CD4-positive, alpha-beta T cell treated with Interleukin-2 at 100 ng/mL for 4 hours (primary cell): Measurements from ENCODE around the gene DNHD1.

Experiments
- DNase-seq: peaks from one replicate; pipeline ENCODE4 v3.0.0-alpha.2; 2020; ENCODE audit warnings: low spot score

Gene DNHD1

GRCh38 chr11:6538456-6538855 is 41.4 kb downstream of the DNHD1 start:
- DNase-seq: no peak

DNA sequence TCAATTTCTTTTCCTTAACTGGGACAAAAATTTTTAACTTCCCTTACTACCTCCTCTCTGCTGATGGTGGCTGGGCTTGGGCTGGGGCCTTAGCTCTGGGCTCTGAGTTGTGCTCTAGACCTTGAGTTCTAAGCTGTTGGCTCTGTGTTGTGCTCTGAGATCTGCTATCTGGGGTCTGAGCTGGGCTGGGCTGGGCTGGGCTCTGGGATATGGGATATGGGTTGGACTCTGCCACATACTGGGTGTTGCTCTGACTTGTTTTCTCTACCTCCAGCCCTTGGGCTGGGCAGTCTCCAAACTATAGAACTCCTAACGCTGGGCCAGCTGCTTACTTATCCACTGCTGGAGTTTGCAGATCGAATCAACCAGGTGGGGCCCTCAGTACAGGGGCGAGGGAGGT is 41.9 kb downstream of the DNHD1 start:
- DNase-seq: no peak

GRCh38 chr11:6539748-6540268 is 42.7 kb downstream of the DNHD1 start:
- DNase-seq: no peak

- no peak for DNase-seq
Observed at GRCh38 chr11:6541356-6541755, 44.3 kb downstream of the DNHD1 start.

DNA sequence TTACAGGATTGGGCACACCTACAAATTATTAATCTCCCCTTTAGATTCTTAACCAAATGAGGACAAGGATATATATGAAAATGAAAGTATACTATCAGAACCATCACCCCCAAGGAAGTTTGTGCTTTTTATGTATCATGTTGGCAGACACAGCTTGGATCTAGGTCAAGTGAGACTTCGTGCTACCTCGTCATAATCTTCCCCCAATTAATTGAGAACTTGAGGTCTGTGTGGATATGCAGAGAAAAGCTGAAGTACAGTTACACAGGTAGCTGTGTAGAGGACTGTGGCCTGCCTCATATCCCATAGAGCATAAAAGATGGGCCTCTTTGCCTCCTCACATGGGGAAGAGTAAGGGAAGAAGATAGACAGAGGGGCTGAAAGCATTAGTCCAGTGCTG is 45.6 kb downstream of the DNHD1 start:
- no peak for DNase-seq

DNA sequence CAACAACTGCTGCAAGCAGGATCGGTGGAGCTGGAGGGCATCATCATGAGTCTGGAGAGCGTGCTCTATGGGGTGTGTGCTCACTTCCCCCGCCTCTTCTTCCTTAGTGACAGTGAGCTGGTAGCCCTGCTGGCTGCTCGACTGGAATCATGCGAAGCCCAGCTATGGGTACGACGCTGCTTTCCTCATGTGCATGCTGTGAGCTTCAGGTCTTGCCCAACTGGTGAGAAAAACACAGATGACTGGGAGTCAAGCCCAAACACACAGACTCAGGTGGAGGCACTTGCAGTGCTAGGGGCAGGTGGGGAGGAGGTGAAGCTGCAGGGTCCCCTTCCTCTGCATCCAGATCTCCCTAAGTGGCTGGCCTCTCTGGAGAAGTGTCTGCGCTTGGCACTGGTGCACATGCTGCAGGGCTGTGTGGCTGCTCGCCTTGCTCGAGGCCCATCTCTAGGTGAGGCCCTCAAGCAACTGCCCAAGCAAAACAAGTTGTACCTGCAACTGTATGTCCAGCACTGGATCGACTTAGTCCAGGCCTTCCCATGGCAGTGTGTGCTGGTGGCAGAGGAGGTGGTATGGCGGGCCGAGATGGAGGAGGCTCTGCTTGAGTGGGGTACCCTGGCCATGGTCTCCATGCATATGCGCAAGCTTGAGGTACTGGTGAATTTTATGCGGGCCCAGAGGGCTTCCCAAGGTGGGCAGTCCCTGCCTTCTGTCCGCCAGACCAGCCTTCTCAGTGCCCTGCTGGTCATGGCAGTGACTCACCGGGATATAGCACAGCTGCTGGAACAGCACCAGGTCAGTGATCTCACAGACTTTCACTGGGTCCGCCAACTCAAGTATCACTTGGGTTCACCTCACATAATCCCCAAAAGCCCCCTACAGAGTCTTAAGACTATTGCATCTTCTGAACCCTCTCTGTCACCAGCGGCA is 48.1 kb downstream of the DNHD1 start:
- DNase-seq: no peak

- no peak for DNase-seq
Observed at GRCh38 chr11:6545917-6546605, 49.0 kb downstream of the DNHD1 start.

DNA sequence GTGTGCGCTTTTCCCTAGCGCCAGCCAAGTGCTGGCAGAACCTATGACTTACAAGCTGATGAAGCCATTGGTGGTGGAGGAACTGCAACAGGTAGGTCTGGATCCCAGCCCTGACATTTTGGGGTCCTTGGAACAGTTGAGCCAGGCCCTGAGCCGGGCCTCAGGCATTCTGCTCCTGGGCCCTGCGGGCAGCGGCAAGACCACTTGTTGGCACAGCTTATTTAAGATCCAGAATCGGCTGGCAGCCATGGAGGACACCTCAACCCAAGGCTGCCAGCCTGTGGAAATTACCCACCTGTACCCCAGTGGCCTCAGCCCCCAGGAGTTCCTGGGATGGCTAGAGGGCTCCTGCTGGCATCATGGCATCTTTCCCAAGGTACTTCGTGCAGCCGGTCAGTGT is 49.7 kb downstream of the DNHD1 start:
- DNase-seq: no peak

DNA sequence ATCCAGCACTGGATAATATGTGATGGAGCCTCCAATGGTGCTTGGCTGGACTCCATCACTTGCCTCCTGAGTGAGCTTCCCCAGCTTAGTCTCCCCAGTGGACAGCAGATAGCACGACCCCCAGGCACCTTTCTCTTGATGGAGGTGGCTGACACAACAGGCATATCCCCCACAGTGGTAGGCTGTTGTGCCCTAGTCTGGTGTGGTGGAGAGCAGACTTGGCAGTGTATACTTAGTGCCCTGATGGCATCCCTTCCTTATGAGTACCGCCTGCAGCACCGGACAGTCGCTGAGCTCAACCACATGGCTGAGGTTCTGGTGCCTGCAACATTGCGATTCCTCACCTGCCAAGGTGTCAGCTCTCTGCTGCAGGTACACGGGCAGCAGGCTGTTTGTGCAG is 50.1 kb downstream of the DNHD1 start:
- DNase-seq: no peak

DNA sequence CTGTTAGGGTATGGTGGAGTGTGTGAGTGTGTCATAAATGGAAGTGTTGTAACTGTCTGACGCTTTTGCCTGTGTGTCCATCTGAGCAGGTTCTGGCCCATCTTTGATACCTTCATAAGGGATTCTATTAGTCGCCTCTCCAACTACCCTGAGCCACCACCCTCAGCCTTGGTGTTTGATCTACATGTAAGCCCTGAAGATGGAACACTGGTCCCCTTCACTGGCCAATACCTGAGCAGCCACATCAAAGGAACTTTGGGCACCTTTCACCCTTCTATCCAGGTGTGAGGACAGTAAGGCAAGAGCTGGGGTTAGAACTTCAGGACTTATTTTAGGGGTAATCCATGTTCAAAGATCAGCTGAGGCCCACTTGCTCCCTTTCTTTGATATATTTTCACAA is 51.0 kb downstream of the DNHD1 start:
- DNase-seq: no peak

DNA sequence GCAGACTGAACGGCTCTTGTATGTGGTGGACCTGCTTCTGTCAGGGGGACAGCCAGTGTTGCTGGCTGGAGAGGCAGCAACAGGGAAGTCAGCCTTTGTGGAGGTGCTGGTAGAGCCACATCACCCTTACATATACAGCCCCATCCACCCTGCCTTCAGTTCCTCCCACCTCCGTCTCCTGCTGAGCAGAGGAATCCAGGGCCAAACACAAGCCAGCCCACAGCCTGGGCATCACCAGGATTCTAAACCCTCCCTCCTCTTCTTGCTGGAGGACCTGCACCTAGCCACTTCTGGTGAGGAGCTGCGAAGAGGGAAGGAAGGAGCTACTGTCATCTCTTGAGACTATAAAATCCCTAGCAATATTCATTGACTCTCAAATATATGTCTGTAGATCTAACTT is 51.6 kb downstream of the DNHD1 start:
- no peak for DNase-seq

DNA sequence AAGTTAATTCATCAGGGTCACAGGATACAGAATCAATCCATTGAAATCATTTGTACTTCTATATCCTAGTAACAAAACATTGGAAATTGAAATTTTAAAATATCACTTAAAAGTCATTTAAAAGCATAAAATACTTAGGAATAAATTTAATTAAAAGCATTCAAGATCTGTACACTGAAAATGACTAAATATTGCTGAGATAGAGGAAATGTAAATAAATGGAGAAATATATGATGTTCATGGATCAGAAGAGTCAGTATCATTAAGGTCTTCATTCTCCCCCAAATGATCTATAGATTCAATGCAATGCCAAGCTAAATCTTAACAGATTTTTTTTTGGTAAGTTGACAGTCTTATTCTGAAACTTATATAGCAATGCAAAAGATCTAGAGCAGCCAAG is 56.6 kb downstream of the DNHD1 start:
- no peak for DNase-seq

GRCh38 chr11:6554828-6555706 is 58.0 kb downstream of the DNHD1 start:
- no peak for DNase-seq

GRCh38 chr11:6556139-6556949 is 59.3 kb downstream of the DNHD1 start:
- DNase-seq: no peak

DNA sequence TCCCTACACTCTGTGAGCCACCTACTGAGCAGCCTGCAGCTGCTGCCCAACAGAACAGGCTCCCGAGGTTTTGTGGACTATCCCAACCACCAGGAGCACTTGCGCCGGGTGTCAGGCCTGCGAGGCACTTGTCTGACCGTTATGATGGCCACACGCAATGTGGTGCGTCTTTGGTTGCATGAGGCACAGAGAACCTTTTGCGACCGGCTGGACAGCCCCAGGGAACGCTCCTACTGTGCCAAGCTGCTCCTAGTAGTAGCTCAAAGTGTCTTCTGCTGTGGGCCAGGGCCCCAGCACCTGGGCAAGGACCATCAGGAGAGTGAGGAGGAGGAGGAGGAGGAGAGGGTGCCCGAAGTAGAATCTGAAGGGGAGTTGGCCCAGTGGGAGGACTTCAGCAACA is 60.0 kb downstream of the DNHD1 start:
- no peak for DNase-seq

DNA sequence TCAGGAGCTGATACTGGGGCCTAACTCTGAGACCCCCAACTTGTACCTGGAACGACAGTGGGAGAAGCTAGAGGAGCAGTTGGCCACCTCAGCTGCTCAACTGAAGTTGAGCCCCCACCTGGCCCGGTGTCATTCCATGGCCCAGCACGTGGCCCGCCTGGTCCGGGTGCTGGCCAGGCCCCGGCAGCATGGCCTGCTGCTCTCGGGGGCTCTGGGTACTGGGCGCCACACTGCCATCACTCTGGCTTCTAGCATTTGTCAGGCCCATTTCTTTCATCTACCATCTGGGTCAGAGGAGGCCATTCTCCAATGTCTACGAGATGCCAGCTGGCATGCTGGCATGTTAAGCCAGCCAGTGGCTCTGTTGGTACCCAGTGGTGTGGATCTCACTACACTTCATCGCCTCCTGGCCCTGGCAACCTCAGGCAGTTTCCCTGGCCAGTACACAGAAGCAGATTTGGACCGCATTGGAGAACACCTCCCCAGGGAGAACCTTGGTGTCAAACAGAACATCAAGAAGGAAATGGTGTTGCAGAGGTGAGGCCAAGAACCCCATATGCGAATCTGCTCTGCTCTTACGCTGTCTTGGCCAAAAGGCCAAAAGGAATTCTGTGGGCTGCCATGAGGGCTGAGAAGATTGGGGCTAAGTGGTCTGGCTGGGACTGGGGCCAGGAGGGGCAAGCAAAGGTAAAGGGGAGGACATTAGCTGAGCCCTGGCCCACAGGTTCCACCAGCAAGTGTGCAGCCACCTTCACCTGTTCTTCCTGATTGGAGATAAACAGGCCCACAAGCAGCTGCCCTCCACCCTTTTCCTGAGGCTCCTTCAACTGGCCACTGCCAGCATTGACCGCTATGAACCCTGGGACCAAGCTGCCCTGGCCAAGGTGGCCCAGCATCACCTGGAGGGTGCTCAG is 60.9 kb downstream of the DNHD1 start:
- no peak for DNase-seq

GRCh38 chr11:6559369-6559768 is 62.3 kb downstream of the DNHD1 start:
- DNase-seq: no peak

DNA sequence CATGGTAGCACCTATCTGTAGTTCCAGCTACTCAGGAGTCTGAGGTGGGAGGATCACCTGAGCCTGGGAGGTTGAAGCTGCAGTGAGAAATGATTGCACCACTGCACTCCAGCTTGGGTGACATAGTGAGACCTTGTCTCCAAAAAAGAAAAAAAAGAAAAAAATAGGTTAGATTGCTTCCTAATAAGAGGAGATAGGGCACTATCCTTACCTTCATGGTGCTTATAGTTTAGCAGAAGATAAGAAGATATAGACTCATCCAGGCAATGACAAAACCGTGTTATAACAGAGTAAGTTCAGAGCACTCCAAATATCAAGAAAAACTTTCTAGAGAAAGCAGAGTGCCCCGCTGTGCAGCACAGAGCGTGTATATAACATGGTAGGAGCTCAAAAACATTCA is 64.2 kb downstream of the DNHD1 start:
- DNase-seq: no peak

GRCh38 chr11:6563121-6563619 is 66.1 kb downstream of the DNHD1 start:
- DNase-seq: no peak

DNA sequence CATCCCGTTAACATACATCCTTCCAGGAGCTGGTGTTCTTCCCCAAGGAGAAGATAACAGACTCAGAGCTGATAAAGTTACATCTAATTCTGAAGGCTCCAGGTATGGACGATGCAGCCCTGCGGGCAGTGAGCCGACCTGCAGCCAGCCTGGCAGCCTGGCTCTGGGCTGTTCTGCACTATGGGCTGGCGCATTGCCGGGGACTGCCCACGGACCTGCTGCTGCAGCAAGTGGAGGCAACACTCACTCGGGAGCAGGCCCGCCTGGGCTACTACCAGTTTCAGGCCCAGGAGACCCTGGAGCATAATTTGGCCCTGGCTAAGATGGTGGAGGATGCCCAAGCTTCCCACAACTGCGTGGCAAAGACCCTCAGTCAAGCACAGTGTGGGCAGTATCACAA is 66.6 kb downstream of the DNHD1 start:
- DNase-seq: no peak
